B cell (primary cell): Measurements from ENCODE around the gene PIP5KL1. TPM values are rescaled to one million over a fixed set of nuclear protein-coding genes. Genes with fewer than 3 reads are reported as not detected.
A peak's percentile ranks its signal among the peaks of the same experiment; 100 is the strongest.

Experiments
- ATAC-seq: fragments of 200-7000 bp; cut with Tn5 transposase; one replicate; pipeline ENCODE4 v1.10.0; 2021; ENCODE audit warnings: low read depth, mild to moderate bottlenecking, moderate number of reproducible peaks, moderate library complexity
- CTCF ChIA-PET: fragments of 350-600 bp; sonication (Branson Sonifier 250); formaldehyde crosslinking; loops from one replicate; lab custom pipeline; 2021; ENCODE audit warnings: antibody characterized with exemption, inconsistent platforms; lab: Charles Lee
- POLR2A ChIA-PET: fragments of 350-600 bp; sonication (Branson Sonifier 250); formaldehyde crosslinking; loops from one replicate; lab custom pipeline; 2021; ENCODE audit warnings: antibody characterized with exemption; lab: Charles Lee
- DNase-seq: peaks from one replicate; pipeline ENCODE4 v3.0.0; 2013
- H2AFZ ChIP-seq: 2 replicates; pipeline ENCODE4 v1.6.1; 2012; ENCODE audit warnings: mild to moderate bottlenecking, low read depth, low read length; ENCODE audit not compliant: insufficient read depth, poor library complexity, severe bottlenecking
- H3K27ac ChIP-seq, 2 donors: 1 replicate in 1 of 2; 2 replicates in 1 of 2; pipeline ENCODE4 v1.5.1; 2012 to 2013; ENCODE audit warnings: low read length in 2 of 2, mild to moderate bottlenecking in 2 of 2, moderate library complexity in 1 of 2
- H3K27me3 ChIP-seq, 4 experiments: fragments of 200-600 bp in 1 of 4; sonication (generic) in 1 of 4; replicated peaks in 1 of 4; 1 replicate in 2 of 4; 2 replicates in 2 of 4; pipeline versions ENCODE4 v1.6.1 to v1.7.0; 2013 to 2016; ENCODE audit warnings: low read length in 3 of 4, mild to moderate bottlenecking in 2 of 4, mixed read lengths in 1 of 4, moderate library complexity in 1 of 4; ENCODE audit not compliant: insufficient read depth in 4 of 4, control insufficient read depth in 3 of 4; ENCODE audit errors: control extremely low read depth in 1 of 4
- H3K36me3 ChIP-seq, 2 experiments: replicated peaks in 1 of 2; 1 replicate in 1 of 2; 2 replicates in 1 of 2; pipeline versions ENCODE4 v1.6.1 to v1.7.1; 2013; ENCODE audit warnings: low read length in 1 of 2; ENCODE audit not compliant: insufficient read depth in 2 of 2, control insufficient read depth in 1 of 2; ENCODE audit errors: control extremely low read depth in 1 of 2, extremely low read depth in 1 of 2
- H3K4me1 ChIP-seq, 2 donors: fragments of 200-600 bp in 1 of 2; sonication (generic) in 1 of 2; 1 replicate in 1 of 2; 2 replicates in 1 of 2; pipeline versions ENCODE4 v1.5.1 to v1.6.1; 2013 to 2017; ENCODE audit warnings: low read length in 2 of 2; ENCODE audit not compliant: control insufficient read depth in 2 of 2, insufficient read depth in 2 of 2
- H3K4me2 ChIP-seq: replicated peaks from 2 replicates; pipeline ENCODE3; 2012; ENCODE audit warnings: mild to moderate bottlenecking, low read depth, low read length; ENCODE audit not compliant: poor library complexity, severe bottlenecking
- H3K4me3 ChIP-seq, 5 experiments: fragments of 200-600 bp in 1 of 5; sonication (generic) in 1 of 5; 1 replicate in 3 of 5; 2 replicates in 2 of 5; pipeline versions ENCODE4 v1.5.1 to v1.7.0; 2011 to 2016; ENCODE audit warnings: low read length in 4 of 5, mild to moderate bottlenecking in 4 of 5, low read depth in 2 of 5, control low read depth in 1 of 5, moderate library complexity in 1 of 5; ENCODE audit not compliant: insufficient read depth in 1 of 5; ENCODE audit errors: control extremely low read depth in 1 of 5, extremely low read depth in 1 of 5
- H3K79me2 ChIP-seq: fragments of 200-600 bp; sonication (generic); one replicate; pipeline ENCODE4 v1.6.0; 2016; ENCODE audit warnings: low read length; ENCODE audit not compliant: control insufficient read depth, insufficient read depth
- H3K9ac ChIP-seq: fragments of 200-600 bp; sonication (generic); 2 replicates; pipeline ENCODE4 v1.6.1; 2017; ENCODE audit warnings: mild to moderate bottlenecking, low read length, moderate library complexity
- H3K9me3 ChIP-seq, 3 donors: one replicate each; pipeline versions ENCODE4 v1.6.1 to v1.7.1; 2013; ENCODE audit warnings: low read length in 2 of 3; ENCODE audit not compliant: control insufficient read depth in 2 of 3, insufficient read depth in 1 of 3; ENCODE audit errors: control extremely low read depth in 1 of 3
- H4K20me1 ChIP-seq: 2 replicates; pipeline ENCODE4 v1.6.0; 2012; ENCODE audit warnings: mild to moderate bottlenecking, low read length; ENCODE audit not compliant: insufficient read depth, control insufficient read depth, poor library complexity, severe bottlenecking
- H3K27ac Mint-ChIP-seq: one replicate; pipeline ENCODE4 v1.8.0; 2021; ENCODE audit warnings: mixed read lengths
- H3K27me3 Mint-ChIP-seq: one replicate; pipeline ENCODE4 v1.8.0; 2021; ENCODE audit warnings: mixed read lengths
- H3K4me1 Mint-ChIP-seq: one replicate; pipeline ENCODE4 v1.8.0; 2021; ENCODE audit warnings: mixed read lengths
- H3K4me3 Mint-ChIP-seq: one replicate; pipeline ENCODE4 v1.8.0; 2021; ENCODE audit warnings: mixed read lengths
- H3K9me3 Mint-ChIP-seq: one replicate; pipeline ENCODE4 v1.8.0; 2022; ENCODE audit warnings: mixed read lengths; ENCODE audit not compliant: insufficient read depth
- EZH2 ChIP-seq: IDR thresholded peaks from 2 replicates; pipeline ENCODE4 v1.6.1; 2012; ENCODE audit warnings: borderline replicate concordance, low read depth, mild to moderate bottlenecking, moderate library complexity, low read length; ENCODE audit not compliant: insufficient read depth, poor library complexity, severe bottlenecking
- WGBS: methylation state at CpG from one replicate; pipeline ENCODE4 v1.1.5; 2013; ENCODE audit warnings: missing lambda C conversion rate; ENCODE audit not compliant: insufficient coverage; 5-methylcytosine and 5-hydroxymethylcytosine counted together
- intact Hi-C: fragments of 100-400 bp; cut with micrococcal nuclease; formaldehyde crosslinking; loops from one replicate; pipeline ENCODE4 v1.10.0; 2022
- polyA plus RNA-seq: library from polyadenylated mRNA; depleted of rRNA; stranded (reverse); fragments of >200 nt; gene quantifications from 2 replicates; pipeline ENCODE4 v1.2.3, GENCODE V29; 2012
- total RNA-seq, 2 donors: library from RNA; stranded (reverse); fragments of 120-200 nt in 1 of 2; gene quantifications; 1 replicate in 1 of 2; 2 replicates in 1 of 2; pipeline versions ENCODE4 v1.2.3 to v1.2.4, GENCODE V29; 2013 to 2022
- TF ChIP-seq, protein P1 (sequence below): fragments of 200-600 bp; IDR thresholded peaks from one replicate; pipeline ENCODE4 v1.8.0; 2022; ENCODE audit warnings: antibody characterized with exemption, mild to moderate bottlenecking

PIP5KL1 gene
- total and polyA plus RNA-seq, 2 donors (not counting 1 experiment from before 2014, with no cell fraction given): 0.75 to 1.4 TPM

DNA sequence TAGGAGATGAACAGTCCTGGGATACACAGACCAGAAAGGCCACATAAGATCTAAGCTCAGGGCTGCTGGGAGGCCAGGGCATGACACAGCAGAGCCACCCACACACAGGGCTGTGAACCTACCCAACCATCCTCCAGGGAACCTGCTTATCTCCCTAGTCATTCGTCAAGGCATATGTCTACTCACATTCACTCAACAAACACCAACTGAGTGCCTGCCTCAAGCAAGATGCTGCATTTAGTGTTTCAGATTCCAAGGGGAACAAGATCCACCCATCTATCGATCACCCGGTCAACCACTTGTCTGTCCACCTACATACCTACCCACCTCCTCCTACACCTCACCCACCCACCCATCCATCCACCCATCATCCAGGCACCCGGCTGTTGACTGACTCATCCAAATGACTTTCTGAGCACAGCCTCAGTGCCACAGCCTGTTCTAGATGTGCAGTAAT lies 5.2 kb upstream of the PIP5KL1 start:
- peak overlapping the region; percentile 83 for H3K4me2 ChIP-seq
- Mint-ChIP-seq H3K4me1 (peaks cover 48% of the 10 kb centered on the region), H3K4me3 (peak overlapping the region; percentile 93), H3K9me3 (no peaks in the 10 kb centered on the region), H3K27ac (peak overlapping the region; percentile 53), H3K27me3 (no peaks in the 10 kb centered on the region)
- peaks cover 16% of the 10 kb centered on the region for H4K20me1 ChIP-seq
- 89% methylated on average over 4 of the region's 4 CpGs for WGBS
- CTCF ChIA-PET: no interaction called here
- intact Hi-C loops: no loop called here
- no peak for TF ChIP-seq EZH2
- TF ChIP-seq, protein P1, sequence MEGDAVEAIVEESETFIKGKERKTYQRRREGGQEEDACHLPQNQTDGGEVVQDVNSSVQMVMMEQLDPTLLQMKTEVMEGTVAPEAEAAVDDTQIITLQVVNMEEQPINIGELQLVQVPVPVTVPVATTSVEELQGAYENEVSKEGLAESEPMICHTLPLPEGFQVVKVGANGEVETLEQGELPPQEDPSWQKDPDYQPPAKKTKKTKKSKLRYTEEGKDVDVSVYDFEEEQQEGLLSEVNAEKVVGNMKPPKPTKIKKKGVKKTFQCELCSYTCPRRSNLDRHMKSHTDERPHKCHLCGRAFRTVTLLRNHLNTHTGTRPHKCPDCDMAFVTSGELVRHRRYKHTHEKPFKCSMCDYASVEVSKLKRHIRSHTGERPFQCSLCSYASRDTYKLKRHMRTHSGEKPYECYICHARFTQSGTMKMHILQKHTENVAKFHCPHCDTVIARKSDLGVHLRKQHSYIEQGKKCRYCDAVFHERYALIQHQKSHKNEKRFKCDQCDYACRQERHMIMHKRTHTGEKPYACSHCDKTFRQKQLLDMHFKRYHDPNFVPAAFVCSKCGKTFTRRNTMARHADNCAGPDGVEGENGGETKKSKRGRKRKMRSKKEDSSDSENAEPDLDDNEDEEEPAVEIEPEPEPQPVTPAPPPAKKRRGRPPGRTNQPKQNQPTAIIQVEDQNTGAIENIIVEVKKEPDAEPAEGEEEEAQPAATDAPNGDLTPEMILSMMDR: no peak
- ATAC-seq: no peak
- peaks cover 32 to 40% of the 10 kb centered on the region in 2 donors for H3K4me1 ChIP-seq
- H3K79me2 ChIP-seq: peaks cover 41% of the 10 kb centered on the region
- no peak overlapping the region for H3K4me3 ChIP-seq
- H3K27ac ChIP-seq: no peak overlapping the region
- peaks cover 0 to 11% of the 10 kb centered on the region in 2 experiments for H3K36me3 ChIP-seq
- H3K27me3 ChIP-seq: no peaks in the 10 kb centered on the region
- no peak overlapping the region for H3K9ac ChIP-seq
- H2AFZ ChIP-seq: no peak overlapping the region
- POLR2A ChIA-PET: interaction anchor here (1.4 kb wide), 1 partner anchor 156 kb away, joined by 3 read pairs; no protein-coding TSS in a partner anchor
- no peak for DNase-seq
- H3K9me3 ChIP-seq: peaks cover 0 to 4% (median 0%) of the 10 kb centered on the region in 3 donors

DNA sequence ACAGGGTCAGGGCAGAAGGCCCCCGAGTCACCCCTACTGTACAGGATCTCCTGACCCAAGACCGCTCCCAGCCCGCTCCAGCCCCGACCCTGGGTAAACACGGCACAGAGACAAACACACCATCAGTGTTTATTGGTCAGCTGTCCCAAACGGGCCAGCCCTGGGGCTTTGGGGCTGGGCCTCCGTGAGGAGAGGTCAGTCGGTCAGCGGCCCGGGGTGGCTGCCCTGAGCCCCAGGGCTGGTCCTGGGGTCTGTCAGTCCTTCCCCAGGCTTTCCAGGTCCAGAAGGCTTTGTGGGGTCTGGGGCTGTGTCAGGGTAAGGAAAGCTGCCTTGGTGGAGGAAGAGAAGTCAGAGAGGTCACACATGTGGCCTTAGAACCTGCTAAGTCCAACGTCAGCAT lies 4.4 kb upstream of the PIP5KL1 start:
- H3K9me3 Mint-ChIP-seq: no peaks in the 10 kb centered on the region
- ChIA-PET POLR2A (interaction anchor here (0.6 to 1.4 kb wide), 2 partner anchors 36 to 156 kb away, joined by 3 read pairs; no protein-coding TSS in a partner anchor), CTCF (interaction anchor here (1.2 kb wide), 1 partner anchor 183 kb away, joined by 3 read pairs; no protein-coding TSS in a partner anchor)
- peaks cover 41% of the 10 kb centered on the region for H3K79me2 ChIP-seq
- no peak for DNase-seq
- no peak overlapping the region for H3K4me3 ChIP-seq
- H3K27me3 Mint-ChIP-seq: peaks cover 2% of the 10 kb centered on the region
- H3K4me1 Mint-ChIP-seq: peaks cover 52% of the 10 kb centered on the region
- H3K4me2 ChIP-seq: no peak overlapping the region
- intact Hi-C loops: no loop called here
- peaks cover 0 to 4% (median 0%) of the 10 kb centered on the region in 3 donors for H3K9me3 ChIP-seq
- peaks cover 37 to 47% of the 10 kb centered on the region in 2 donors for H3K4me1 ChIP-seq
- ATAC-seq: no peak
- TF ChIP-seq, protein P1: no peak
- TF ChIP-seq EZH2: no peak
- no peak overlapping the region for H2AFZ ChIP-seq
- no peak overlapping the region for H3K9ac ChIP-seq
- WGBS: 80% methylated on average over 11 of the region's 11 CpGs
- no peak overlapping the region for H3K27ac ChIP-seq
- H4K20me1 ChIP-seq: peaks cover 16% of the 10 kb centered on the region
- peak overlapping the region; percentile 39 for H3K27ac Mint-ChIP-seq
- peak overlapping the region; percentile 52 for H3K4me3 Mint-ChIP-seq
- H3K27me3 ChIP-seq: no peaks in the 10 kb centered on the region
- H3K36me3 ChIP-seq: peaks cover 0 to 11% of the 10 kb centered on the region in 2 experiments
